IgD-negative memory B cell (primary cell): ENCODE results near the gene BCL2. TPM values are rescaled to one million over a fixed set of nuclear protein-coding genes. Genes with fewer than 3 reads are reported as not detected.

Experiments used
- H3K27ac Mint-ChIP-seq, 3 donors: one replicate each; pipeline ENCODE4 v1.8.0; 2020 to 2022; ENCODE audit warnings: mild to moderate bottlenecking in 3 of 3, mixed read lengths in 3 of 3, moderate library complexity in 1 of 3
- H3K27me3 Mint-ChIP-seq: one replicate; pipeline ENCODE4 v1.8.0; 2021; ENCODE audit warnings: mixed read lengths
- H3K36me3 Mint-ChIP-seq: one replicate; pipeline ENCODE4 v1.8.0; 2020; ENCODE audit warnings: mild to moderate bottlenecking, mixed read lengths
- H3K4me1 Mint-ChIP-seq, 3 donors: one replicate each; pipeline ENCODE4 v1.8.0; 2020 to 2022; ENCODE audit warnings: mixed read lengths in 3 of 3, mild to moderate bottlenecking in 1 of 3
- H3K4me3 Mint-ChIP-seq, 4 donors: one replicate each; pipeline ENCODE4 v1.8.0; 2020 to 2022; ENCODE audit warnings: mild to moderate bottlenecking in 4 of 4, mixed read lengths in 4 of 4, moderate library complexity in 3 of 4
- H3K9me3 Mint-ChIP-seq, 3 donors: one replicate each; pipeline ENCODE4 v1.8.0; 2020 to 2021; ENCODE audit warnings: mixed read lengths in 3 of 3, mild to moderate bottlenecking in 1 of 3
- polyA plus RNA-seq: library from polyadenylated mRNA; unstranded; fragments of 300-500 nt; fragmentation: Illumina TruSeq; gene quantifications from one replicate; pipeline ENCODE4 v1.2.3, GENCODE V29; 2021

The BCL2 gene
- polyA plus RNA-seq, 1 donor from 2014 or later: 36.2 TPM

- Mint-ChIP-seq H3K9me3 (no peaks in the 10 kb centered on the region), H3K4me3 (no peak overlapping the region), H3K27me3 (no peaks in the 10 kb centered on the region), H3K27ac (peak overlapping the region in 2 of 3 donors; percentile 24 to 39), H3K4me1 (peaks cover 24 to 48% (median 41%) of the 10 kb centered on the region in 3 donors), H3K36me3 (peaks cover 15% of the 10 kb centered on the region)
Measured at GRCh38 chr18:63168287-63168686, 151.3 kb downstream of the BCL2 start.

DNA sequence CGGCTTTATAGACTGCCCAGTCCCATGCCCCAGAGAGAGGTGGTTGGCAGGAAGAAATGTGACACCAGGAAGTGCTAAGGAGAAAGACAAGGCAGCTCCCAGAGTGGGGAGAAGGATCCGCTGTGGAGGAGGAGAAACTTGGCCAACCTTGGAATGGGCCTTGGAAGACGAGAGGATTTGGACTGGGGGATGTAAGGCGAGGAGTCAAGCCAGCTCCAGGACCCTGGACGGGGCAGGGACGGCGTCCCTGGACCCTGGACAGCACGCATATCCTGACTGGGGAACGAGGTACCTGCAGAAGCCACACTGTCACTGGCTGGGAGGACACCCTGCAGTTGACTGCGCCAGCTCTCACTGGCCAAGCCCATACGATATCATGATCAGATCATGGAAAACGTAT lies 153.4 kb downstream of the BCL2 start:
- Mint-ChIP-seq H3K36me3 (peaks cover 10% of the 10 kb centered on the region), H3K4me1 (peaks cover 40 to 61% (median 51%) of the 10 kb centered on the region in 3 donors), H3K27ac (peak overlapping the region; percentile 18 to 77 (median 65)), H3K9me3 (no peaks in the 10 kb centered on the region), H3K27me3 (peaks cover 1% of the 10 kb centered on the region), H3K4me3 (no peak overlapping the region)

- Mint-ChIP-seq H3K36me3 (peaks cover 12% of the 10 kb centered on the region), H3K9me3 (no peaks in the 10 kb centered on the region), H3K4me1 (peaks cover 48 to 75% (median 56%) of the 10 kb centered on the region in 3 donors), H3K4me3 (no peak overlapping the region), H3K27me3 (peaks cover 2% of the 10 kb centered on the region), H3K27ac (peak overlapping the region in 1 of 3 donors; percentile 100)
Measured at GRCh38 chr18:63164396-63164795, 155.2 kb downstream of the BCL2 start.

GRCh38 chr18:63162271-63163014 lies 157.1 kb downstream of the BCL2 start:
- H3K4me3 Mint-ChIP-seq: peak overlapping the region; percentile 69 to 95 (median 80)
- H3K27ac Mint-ChIP-seq: peak overlapping the region; percentile 88 to 100 (median 98)
- H3K4me1 Mint-ChIP-seq: peaks cover 61 to 83% (median 62%) of the 10 kb centered on the region in 3 donors
- peaks cover 2% of the 10 kb centered on the region for H3K27me3 Mint-ChIP-seq
- H3K36me3 Mint-ChIP-seq: peaks cover 19% of the 10 kb centered on the region
- no peaks in the 10 kb centered on the region for H3K9me3 Mint-ChIP-seq

GRCh38 chr18:63161761-63162195 lies 157.8 kb downstream of the BCL2 start:
- Mint-ChIP-seq H3K27ac (peak overlapping the region; percentile 88 to 100 (median 98)), H3K9me3 (no peaks in the 10 kb centered on the region), H3K4me3 (peak overlapping the region; percentile 60 to 95 (median 79)), H3K27me3 (peaks cover 2% of the 10 kb centered on the region), H3K36me3 (peaks cover 20% of the 10 kb centered on the region), H3K4me1 (peaks cover 63 to 85% (median 64%) of the 10 kb centered on the region in 3 donors)

- H3K4me3 Mint-ChIP-seq: peak overlapping the region; percentile 60 to 95 (median 79)
- peaks cover 20% of the 10 kb centered on the region for H3K36me3 Mint-ChIP-seq
- H3K4me1 Mint-ChIP-seq: peaks cover 69 to 91% (median 70%) of the 10 kb centered on the region in 3 donors
- no peaks in the 10 kb centered on the region for H3K9me3 Mint-ChIP-seq
- peaks cover 2% of the 10 kb centered on the region for H3K27me3 Mint-ChIP-seq
- peak overlapping the region; percentile 88 to 100 (median 98) for H3K27ac Mint-ChIP-seq
Measured at GRCh38 chr18:63161032-63161760, 158.4 kb downstream of the BCL2 start.

DNA sequence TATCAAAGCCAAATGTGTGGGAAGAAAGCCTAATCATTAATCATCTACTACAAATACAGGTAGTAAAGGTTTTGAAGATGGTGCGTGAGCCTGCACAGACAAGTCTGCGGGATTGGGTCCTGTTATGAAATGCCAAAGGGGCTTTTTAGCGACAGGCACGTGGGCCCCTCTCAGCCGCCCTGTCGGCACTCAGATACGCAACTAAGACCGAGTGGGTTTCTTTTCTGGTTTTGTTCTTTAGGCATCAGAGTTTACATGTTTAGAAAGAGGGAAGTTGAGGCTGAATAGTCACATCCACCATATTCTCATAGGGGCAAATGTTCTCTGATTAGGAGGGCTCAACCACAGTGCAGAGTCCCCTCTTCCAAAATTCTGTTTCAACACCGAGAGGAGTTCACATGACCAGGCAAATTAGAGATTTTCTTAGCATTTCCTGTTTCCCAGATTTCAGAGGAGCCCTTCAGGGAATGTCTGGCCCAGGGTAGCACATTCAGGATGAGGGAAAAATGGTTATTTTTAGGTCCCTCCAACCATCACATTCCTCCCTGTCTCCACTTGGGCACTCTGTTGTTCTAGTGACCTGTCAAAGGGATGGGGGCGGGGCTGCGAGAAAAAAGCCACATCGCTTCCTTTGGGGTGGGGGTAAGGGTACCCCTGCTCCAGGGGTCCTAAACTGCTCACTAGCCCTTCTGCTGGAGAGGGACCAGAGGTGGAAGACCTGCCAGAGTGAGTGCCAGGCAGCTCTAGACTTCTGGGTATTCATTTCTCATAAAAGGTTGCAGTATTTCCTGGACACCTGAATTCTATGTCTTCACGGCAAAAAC lies 159.2 kb downstream of the BCL2 start:
- H3K9me3 Mint-ChIP-seq: no peaks in the 10 kb centered on the region
- peak overlapping the region; percentile 88 to 100 (median 98) for H3K27ac Mint-ChIP-seq
- peaks cover 74 to 92% (median 75%) of the 10 kb centered on the region in 3 donors for H3K4me1 Mint-ChIP-seq
- peaks cover 2% of the 10 kb centered on the region for H3K27me3 Mint-ChIP-seq
- H3K4me3 Mint-ChIP-seq: peak overlapping the region; percentile 61 to 95 (median 79)
- H3K36me3 Mint-ChIP-seq: peaks cover 18% of the 10 kb centered on the region

- Mint-ChIP-seq H3K4me3 (peak overlapping the region; percentile 69 to 95 (median 86)), H3K36me3 (peaks cover 15% of the 10 kb centered on the region), H3K27me3 (peaks cover 2% of the 10 kb centered on the region), H3K9me3 (no peaks in the 10 kb centered on the region), H3K27ac (peak overlapping the region; percentile 88 to 100 (median 98)), H3K4me1 (peaks cover 82 to 96% (median 83%) of the 10 kb centered on the region in 3 donors)
Measured at GRCh38 chr18:63159590-63159989, 160.0 kb downstream of the BCL2 start.

GRCh38 chr18:63158676-63159291 lies 160.8 kb downstream of the BCL2 start:
- peaks cover 2% of the 10 kb centered on the region for H3K27me3 Mint-ChIP-seq
- H3K4me1 Mint-ChIP-seq: peaks cover 79 to 96% (median 86%) of the 10 kb centered on the region in 3 donors
- no peaks in the 10 kb centered on the region for H3K9me3 Mint-ChIP-seq
- H3K4me3 Mint-ChIP-seq: peak overlapping the region; percentile 69 to 95 (median 86)
- peaks cover 13% of the 10 kb centered on the region for H3K36me3 Mint-ChIP-seq
- H3K27ac Mint-ChIP-seq: peak overlapping the region; percentile 88 to 100 (median 98)

DNA sequence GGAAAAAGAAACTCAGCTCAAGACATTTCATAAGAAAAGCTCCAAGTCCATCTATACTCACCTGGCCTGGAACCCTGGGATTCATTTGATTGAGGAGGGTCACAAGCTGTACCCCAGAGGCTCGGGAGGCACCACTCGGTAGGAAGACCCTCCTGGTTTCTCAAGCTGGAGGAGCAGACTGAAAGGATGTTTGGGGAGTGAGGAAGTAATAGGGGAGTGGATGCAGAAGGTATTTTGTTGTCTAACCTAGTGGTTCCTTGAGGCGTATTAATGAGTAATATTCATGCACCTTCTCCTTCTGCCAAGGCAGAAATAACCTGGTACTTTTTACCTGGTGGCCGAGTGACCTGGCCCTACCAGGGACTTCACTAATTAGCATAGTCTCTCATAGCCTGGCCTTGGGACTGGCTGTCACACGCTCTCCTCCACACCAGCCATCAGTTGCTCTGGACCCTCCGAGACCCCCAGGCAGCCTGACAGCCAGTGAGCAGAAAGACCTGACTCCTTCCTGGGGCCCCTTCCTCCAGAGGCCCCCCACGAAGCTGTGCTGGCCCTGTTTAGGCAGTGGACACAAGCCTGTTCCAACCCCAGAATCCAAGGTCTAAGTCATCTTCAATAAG lies 161.4 kb downstream of the BCL2 start:
- H3K4me3 Mint-ChIP-seq: peak overlapping the region; percentile 69 to 95 (median 86)
- H3K36me3 Mint-ChIP-seq: peaks cover 13% of the 10 kb centered on the region
- peaks cover 78 to 95% (median 85%) of the 10 kb centered on the region in 3 donors for H3K4me1 Mint-ChIP-seq
- no peaks in the 10 kb centered on the region for H3K9me3 Mint-ChIP-seq
- H3K27me3 Mint-ChIP-seq: peaks cover 2% of the 10 kb centered on the region
- H3K27ac Mint-ChIP-seq: peak overlapping the region; percentile 88 to 100 (median 98)

DNA sequence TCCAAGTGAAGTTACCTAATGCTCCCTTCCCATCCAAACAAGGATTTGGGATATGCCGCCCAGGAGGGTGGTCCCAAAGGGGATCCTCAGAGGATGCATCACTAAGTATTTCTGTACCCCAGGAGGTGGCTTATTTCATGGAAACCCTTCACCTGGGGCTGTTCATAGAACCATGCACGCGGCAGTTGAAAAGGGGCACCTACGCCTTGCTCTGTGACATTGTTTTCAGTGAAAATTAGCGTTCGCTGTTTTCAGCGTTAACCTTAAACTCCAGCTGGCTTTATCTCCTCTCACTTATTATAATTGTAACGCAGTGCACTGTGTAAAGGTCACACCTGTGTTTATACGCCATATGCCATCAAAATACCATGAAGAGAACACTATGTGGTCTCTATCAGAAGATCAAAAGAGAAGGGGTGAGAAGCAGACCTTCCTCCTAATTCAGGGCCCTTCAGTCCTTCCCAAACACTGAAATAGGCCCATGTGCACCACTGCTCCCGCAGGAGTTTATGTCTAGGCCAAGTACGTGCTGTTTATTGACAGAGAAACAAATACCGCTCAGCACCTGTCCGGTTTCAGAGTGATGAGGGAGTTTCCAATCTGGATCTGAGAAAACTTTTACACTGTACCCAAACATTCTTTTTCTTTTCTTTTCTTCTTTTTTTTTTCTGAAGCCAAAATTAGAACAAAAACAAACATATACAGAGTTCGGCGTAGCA lies 162.1 kb downstream of the BCL2 start:
- Mint-ChIP-seq H3K36me3 (peaks cover 12% of the 10 kb centered on the region), H3K27ac (peak overlapping the region; percentile 88 to 100 (median 98)), H3K27me3 (peaks cover 2% of the 10 kb centered on the region), H3K4me1 (peaks cover 80 to 95% (median 83%) of the 10 kb centered on the region in 3 donors), H3K9me3 (no peaks in the 10 kb centered on the region), H3K4me3 (peak overlapping the region; percentile 69 to 95 (median 86))

- peaks cover 13% of the 10 kb centered on the region for H3K36me3 Mint-ChIP-seq
- peaks cover 1% of the 10 kb centered on the region for H3K27me3 Mint-ChIP-seq
- peaks cover 77 to 91% (median 79%) of the 10 kb centered on the region in 3 donors for H3K4me1 Mint-ChIP-seq
- peak overlapping the region; percentile 64 to 95 (median 84) for H3K4me3 Mint-ChIP-seq
- H3K9me3 Mint-ChIP-seq: no peaks in the 10 kb centered on the region
- H3K27ac Mint-ChIP-seq: peak overlapping the region; percentile 88 to 100 (median 98)
Measured at GRCh38 chr18:63155910-63156773, 163.4 kb downstream of the BCL2 start.
